K562 (cell line): ENCODE data around the gene POGLUT2. TPM values are rescaled to one million over a fixed set of nuclear protein-coding genes. Genes with fewer than 3 reads are reported as not detected.

Experiments used
- DACH1 ChIP-seq: fragments of 450-650 bp; IDR thresholded peaks from 2 replicates; pipeline ENCODE4 v1.6.1; 2018; ENCODE audit not compliant: partially characterized antibody
- FOSL1 ChIP-seq: fragments of 200-800 bp; sonication (Bioruptor generic); conservative IDR thresholded peaks from 2 replicates; pipeline ENCODE4 v1.6.1; 2016; ENCODE audit warnings: missing genetic modification characterization, missing compliant biosample characterization
- NCOA2 ChIP-seq, 2 experiments: fragments of 450-650 bp; IDR thresholded peaks; 2 replicates each; pipeline ENCODE4 v1.6.1; 2018; ENCODE audit warnings: mild to moderate bottlenecking in 2 of 2, moderate library complexity in 1 of 2; ENCODE audit not compliant: partially characterized antibody in 2 of 2
- polyA plus RNA-seq, 8 experiments: library from polyadenylated mRNA; depleted of rRNA in 4 of 8; stranded (reverse) in 5 of 8; unstranded in 3 of 8; fragments of >200 nt; fragmentation: Nextera tagmentation in 2 of 8; fragmentation: Illumina TruSeq in 1 of 8; extraction: Ambion mirVana in 2 of 8; extraction: Trizol in 1 of 8; gene quantifications; 2 replicates each; pipeline versions ENCODE4 v1.2.1 to v1.2.3, GENCODE V29; 2011 to 2014; ENCODE audit warnings: inconsistent platforms in 1 of 8, missing spikeins in 1 of 8
- total RNA-seq, 7 experiments: library from RNA; depleted of rRNA in 6 of 7; stranded (reverse); fragments of >200 nt in 6 of 7; fragmentation: Illumina TruSeq in 2 of 7; extraction: Trizol in 2 of 7; gene quantifications; 2 replicates each; pipeline versions ENCODE4 v1.2.1 to v1.2.3, GENCODE V29; 2011 to 2021; ENCODE audit warnings: low replicate concordance in 1 of 7
- TF ChIP-seq, protein P1 (sequence below), 2 experiments: fragments of 200-800 bp in 1 of 2; sonication (Bioruptor generic) in 1 of 2; sonication (generic) in 1 of 2; formaldehyde crosslinking in 1 of 2; IDR thresholded peaks in 1 of 2; conservative IDR thresholded peaks in 1 of 2; 2 replicates each; pipeline versions ENCODE4 v1.5.0 to v1.6.1; 2016 to 2020; ENCODE audit warnings: missing compliant biosample characterization in 1 of 2, missing genetic modification characterization in 1 of 2, missing genetic modification reagents in 1 of 2
- TF ChIP-seq, protein P2 (sequence below): fragments of 450-650 bp; IDR thresholded peaks from 2 replicates; pipeline ENCODE4 v1.6.1; 2016; ENCODE audit warnings: mild to moderate bottlenecking, moderate library complexity
- TF ChIP-seq, protein P3 (sequence below): fragments of 450-650 bp; IDR thresholded peaks from 2 replicates; pipeline ENCODE4 v1.6.1; 2016; ENCODE audit warnings: antibody characterized with exemption

Gene POGLUT2
- total and polyA plus RNA-seq, 9 of the 15 experiments (the other 6 are each of a cell fraction or from before 2014, with no cell fraction given), result 3.8 to 11.8 (median 10.8) TPM

DNA sequence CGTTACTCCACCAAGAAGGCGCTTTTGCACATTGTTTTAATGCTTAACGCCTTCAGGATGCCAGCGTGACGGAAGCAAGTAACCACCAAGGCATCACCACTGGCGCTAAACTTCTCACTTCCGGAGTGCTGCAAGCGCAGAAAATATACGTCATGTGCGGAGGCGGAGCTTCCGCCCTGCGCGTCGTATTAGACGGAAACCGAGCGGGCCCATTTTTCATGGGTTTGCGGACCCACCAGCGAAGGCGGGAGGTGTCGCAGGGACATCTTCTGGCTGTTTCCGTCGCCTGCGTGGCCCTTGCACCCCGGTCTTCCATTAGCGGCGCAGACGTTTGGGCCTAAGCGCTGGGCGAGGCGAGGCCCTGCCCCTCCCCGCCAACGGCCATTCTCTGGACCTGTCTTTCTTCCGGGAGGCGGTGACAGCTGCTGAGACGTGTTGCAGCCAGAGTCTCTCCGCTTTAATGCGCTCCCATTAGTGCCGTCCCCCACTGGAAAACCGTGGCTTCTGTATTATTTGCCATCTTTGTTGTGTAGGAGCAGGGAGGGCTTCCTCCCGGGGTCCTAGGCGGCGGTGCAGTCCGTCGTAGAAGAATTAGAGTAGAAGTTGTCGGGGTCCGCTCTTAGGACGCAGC, 47.0 kb upstream of the POGLUT2 start, which contains the start of gene ERCC5 (continued):
- TF ChIP-seq, protein P1, sequence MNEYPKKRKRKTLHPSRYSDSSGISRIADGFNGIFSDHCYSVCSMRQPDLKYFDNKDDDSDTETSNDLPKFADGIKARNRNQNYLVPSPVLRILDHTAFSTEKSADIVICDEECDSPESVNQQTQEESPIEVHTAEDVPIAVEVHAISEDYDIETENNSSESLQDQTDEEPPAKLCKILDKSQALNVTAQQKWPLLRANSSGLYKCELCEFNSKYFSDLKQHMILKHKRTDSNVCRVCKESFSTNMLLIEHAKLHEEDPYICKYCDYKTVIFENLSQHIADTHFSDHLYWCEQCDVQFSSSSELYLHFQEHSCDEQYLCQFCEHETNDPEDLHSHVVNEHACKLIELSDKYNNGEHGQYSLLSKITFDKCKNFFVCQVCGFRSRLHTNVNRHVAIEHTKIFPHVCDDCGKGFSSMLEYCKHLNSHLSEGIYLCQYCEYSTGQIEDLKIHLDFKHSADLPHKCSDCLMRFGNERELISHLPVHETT (CRISPR knock-in tag; conservative IDR thresholded peaks at IDR 0.05 in 1 of 2, IDR thresholded peaks at IDR 0.05 in 1 of 2), result peak in 1 of 2 experiments; percentile 80; a peak in 2 of 4 replicates
- TF ChIP-seq DACH1 (peak; percentile 46), FOSL1 (tag) (no peak), NCOA2 (IDR thresholded peaks at IDR 0.05; ENCODE audit: partially characterized antibody in 2 of 2) (no peak)
- TF ChIP-seq, protein P2, sequence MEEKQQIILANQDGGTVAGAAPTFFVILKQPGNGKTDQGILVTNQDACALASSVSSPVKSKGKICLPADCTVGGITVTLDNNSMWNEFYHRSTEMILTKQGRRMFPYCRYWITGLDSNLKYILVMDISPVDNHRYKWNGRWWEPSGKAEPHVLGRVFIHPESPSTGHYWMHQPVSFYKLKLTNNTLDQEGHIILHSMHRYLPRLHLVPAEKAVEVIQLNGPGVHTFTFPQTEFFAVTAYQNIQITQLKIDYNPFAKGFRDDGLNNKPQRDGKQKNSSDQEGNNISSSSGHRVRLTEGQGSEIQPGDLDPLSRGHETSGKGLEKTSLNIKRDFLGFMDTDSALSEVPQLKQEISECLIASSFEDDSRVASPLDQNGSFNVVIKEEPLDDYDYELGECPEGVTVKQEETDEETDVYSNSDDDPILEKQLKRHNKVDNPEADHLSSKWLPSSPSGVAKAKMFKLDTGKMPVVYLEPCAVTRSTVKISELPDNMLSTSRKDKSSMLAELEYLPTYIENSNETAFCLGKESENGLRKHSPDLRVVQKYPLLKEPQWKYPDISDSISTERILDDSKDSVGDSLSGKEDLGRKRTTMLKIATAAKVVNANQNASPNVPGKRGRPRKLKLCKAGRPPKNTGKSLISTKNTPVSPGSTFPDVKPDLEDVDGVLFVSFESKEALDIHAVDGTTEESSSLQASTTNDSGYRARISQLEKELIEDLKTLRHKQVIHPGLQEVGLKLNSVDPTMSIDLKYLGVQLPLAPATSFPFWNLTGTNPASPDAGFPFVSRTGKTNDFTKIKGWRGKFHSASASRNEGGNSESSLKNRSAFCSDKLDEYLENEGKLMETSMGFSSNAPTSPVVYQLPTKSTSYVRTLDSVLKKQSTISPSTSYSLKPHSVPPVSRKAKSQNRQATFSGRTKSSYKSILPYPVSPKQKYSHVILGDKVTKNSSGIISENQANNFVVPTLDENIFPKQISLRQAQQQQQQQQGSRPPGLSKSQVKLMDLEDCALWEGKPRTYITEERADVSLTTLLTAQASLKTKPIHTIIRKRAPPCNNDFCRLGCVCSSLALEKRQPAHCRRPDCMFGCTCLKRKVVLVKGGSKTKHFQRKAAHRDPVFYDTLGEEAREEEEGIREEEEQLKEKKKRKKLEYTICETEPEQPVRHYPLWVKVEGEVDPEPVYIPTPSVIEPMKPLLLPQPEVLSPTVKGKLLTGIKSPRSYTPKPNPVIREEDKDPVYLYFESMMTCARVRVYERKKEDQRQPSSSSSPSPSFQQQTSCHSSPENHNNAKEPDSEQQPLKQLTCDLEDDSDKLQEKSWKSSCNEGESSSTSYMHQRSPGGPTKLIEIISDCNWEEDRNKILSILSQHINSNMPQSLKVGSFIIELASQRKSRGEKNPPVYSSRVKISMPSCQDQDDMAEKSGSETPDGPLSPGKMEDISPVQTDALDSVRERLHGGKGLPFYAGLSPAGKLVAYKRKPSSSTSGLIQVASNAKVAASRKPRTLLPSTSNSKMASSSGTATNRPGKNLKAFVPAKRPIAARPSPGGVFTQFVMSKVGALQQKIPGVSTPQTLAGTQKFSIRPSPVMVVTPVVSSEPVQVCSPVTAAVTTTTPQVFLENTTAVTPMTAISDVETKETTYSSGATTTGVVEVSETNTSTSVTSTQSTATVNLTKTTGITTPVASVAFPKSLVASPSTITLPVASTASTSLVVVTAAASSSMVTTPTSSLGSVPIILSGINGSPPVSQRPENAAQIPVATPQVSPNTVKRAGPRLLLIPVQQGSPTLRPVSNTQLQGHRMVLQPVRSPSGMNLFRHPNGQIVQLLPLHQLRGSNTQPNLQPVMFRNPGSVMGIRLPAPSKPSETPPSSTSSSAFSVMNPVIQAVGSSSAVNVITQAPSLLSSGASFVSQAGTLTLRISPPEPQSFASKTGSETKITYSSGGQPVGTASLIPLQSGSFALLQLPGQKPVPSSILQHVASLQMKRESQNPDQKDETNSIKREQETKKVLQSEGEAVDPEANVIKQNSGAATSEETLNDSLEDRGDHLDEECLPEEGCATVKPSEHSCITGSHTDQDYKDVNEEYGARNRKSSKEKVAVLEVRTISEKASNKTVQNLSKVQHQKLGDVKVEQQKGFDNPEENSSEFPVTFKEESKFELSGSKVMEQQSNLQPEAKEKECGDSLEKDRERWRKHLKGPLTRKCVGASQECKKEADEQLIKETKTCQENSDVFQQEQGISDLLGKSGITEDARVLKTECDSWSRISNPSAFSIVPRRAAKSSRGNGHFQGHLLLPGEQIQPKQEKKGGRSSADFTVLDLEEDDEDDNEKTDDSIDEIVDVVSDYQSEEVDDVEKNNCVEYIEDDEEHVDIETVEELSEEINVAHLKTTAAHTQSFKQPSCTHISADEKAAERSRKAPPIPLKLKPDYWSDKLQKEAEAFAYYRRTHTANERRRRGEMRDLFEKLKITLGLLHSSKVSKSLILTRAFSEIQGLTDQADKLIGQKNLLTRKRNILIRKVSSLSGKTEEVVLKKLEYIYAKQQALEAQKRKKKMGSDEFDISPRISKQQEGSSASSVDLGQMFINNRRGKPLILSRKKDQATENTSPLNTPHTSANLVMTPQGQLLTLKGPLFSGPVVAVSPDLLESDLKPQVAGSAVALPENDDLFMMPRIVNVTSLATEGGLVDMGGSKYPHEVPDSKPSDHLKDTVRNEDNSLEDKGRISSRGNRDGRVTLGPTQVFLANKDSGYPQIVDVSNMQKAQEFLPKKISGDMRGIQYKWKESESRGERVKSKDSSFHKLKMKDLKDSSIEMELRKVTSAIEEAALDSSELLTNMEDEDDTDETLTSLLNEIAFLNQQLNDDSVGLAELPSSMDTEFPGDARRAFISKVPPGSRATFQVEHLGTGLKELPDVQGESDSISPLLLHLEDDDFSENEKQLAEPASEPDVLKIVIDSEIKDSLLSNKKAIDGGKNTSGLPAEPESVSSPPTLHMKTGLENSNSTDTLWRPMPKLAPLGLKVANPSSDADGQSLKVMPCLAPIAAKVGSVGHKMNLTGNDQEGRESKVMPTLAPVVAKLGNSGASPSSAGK, result peak; percentile 50; the same call in 1 of the 2 replicates
- TF ChIP-seq, protein P3, sequence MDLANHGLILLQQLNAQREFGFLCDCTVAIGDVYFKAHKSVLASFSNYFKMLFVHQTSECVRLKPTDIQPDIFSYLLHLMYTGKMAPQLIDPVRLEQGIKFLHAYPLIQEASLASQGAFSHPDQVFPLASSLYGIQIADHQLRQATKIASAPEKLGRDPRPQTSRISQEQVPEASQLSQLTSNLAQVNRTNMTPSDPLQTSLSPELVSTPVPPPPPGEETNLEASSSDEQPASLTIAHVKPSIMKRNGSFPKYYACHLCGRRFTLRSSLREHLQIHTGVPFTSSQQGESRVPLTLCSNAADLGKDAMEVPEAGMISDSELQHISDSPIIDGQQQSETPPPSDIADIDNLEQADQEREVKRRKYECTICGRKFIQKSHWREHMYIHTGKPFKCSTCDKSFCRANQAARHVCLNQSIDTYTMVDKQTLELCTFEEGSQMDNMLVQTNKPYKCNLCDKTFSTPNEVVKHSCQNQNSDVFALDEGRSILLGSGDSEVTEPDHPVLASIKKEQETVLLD, result no peak
